GM19372 (cell line): ENCODE measurements around the gene PARD3B.

Experiments
- ATAC-seq: cut with Tn5 transposase; IDR thresholded peaks from one replicate; pipeline ENCODE4 v1.9.1; 2021; ENCODE audit warnings: mild to moderate bottlenecking, low read depth, moderate library complexity; ENCODE audit not compliant: unreplicated experiment

Gene PARD3B

GRCh38 chr2:204687776-204688175, 142.5 kb downstream of the PARD3B start:
- no peak for ATAC-seq

GRCh38 chr2:204691911-204692510, 146.7 kb downstream of the PARD3B start:
- ATAC-seq = no peak

- ATAC-seq = no peak
Observed at GRCh38 chr2:204692790-204693189, 147.5 kb downstream of the PARD3B start.

GRCh38 chr2:204693262-204693661, 148.0 kb downstream of the PARD3B start:
- ATAC-seq = no peak

- ATAC-seq = no peak
Observed at GRCh38 chr2:204695506-204695905, 150.2 kb downstream of the PARD3B start.

GRCh38 chr2:204696124-204696523, 150.8 kb downstream of the PARD3B start:
- ATAC-seq = no peak

- no peak for ATAC-seq
Observed at GRCh38 chr2:204705243-204705932, 160.1 kb downstream of the PARD3B start.

- ATAC-seq = no peak
Observed at GRCh38 chr2:204706939-204707338, 161.7 kb downstream of the PARD3B start.

- ATAC-seq = no peak
Observed at GRCh38 chr2:204713211-204713610, 167.9 kb downstream of the PARD3B start.

- no peak for ATAC-seq
Observed at GRCh38 chr2:204715361-204715760, 170.1 kb downstream of the PARD3B start.

- no peak for ATAC-seq
Observed at GRCh38 chr2:204717591-204717990, 172.3 kb downstream of the PARD3B start.

- ATAC-seq = no peak
Observed at GRCh38 chr2:204718607-204719006, 173.3 kb downstream of the PARD3B start.

GRCh38 chr2:204720874-204721273, 175.6 kb downstream of the PARD3B start:
- no peak for ATAC-seq

GRCh38 chr2:204722207-204722606, 176.9 kb downstream of the PARD3B start:
- no peak for ATAC-seq

- ATAC-seq = no peak
Observed at GRCh38 chr2:204722691-204723090, 177.4 kb downstream of the PARD3B start.

GRCh38 chr2:204725693-204726360, 180.6 kb downstream of the PARD3B start:
- ATAC-seq = no peak

- no peak for ATAC-seq
Observed at GRCh38 chr2:204726831-204727230, 181.6 kb downstream of the PARD3B start.

GRCh38 chr2:204727368-204727767, 182.1 kb downstream of the PARD3B start:
- no peak for ATAC-seq

- ATAC-seq = no peak
Observed at GRCh38 chr2:204730603-204731002, 185.3 kb downstream of the PARD3B start.

- ATAC-seq = no peak
Observed at GRCh38 chr2:204732019-204732418, 186.7 kb downstream of the PARD3B start.

GRCh38 chr2:204737296-204737695, 192.0 kb downstream of the PARD3B start:
- no peak for ATAC-seq

GRCh38 chr2:204738721-204739120, 193.4 kb downstream of the PARD3B start:
- no peak for ATAC-seq
